Endothelial cell of umbilical vein (primary cell): ENCODE data around the gene SPAG7. TPM values are rescaled to one million over a fixed set of nuclear protein-coding genes. Genes with fewer than 3 reads are reported as not detected.
"Not testable (repeated sequence)": the region's sequence is repeated elsewhere in the genome, so short reads cannot be mapped to it uniquely, and the experiment has no call there.

Experiments
- BruUV-seq: library from RNA; stranded (reverse); fragments of 400-500 nt; replicated peaks from 2 replicates; lab custom pipeline; 2021; lab: Mats Ljungman, UMichigan
- CTCF ChIA-PET: fragments of 300-600, 350-600 bp; sonication (Branson Sonifier 250); formaldehyde crosslinking; loops from one replicate; lab custom pipeline; 2021; ENCODE audit warnings: antibody characterized with exemption, inconsistent platforms; lab: Charles Lee
- POLR2A ChIA-PET: fragments of 300-600, 350-600 bp; sonication (Branson Sonifier 250); formaldehyde crosslinking; loops from one replicate; lab custom pipeline; 2021; ENCODE audit warnings: antibody characterized with exemption, inconsistent platforms; lab: Charles Lee
- DNase-seq: peaks from one replicate; pipeline ENCODE4 v3.0.0-alpha.2; 2011; ENCODE audit warnings: low read depth, low spot score
- FAIRE-seq: peaks from 2 replicates; lab custom pipeline; 2011; peaks lifted over from hg19 to GRCh38; lab: Jason Lieb, UNC
- H2AFZ ChIP-seq: 2 replicates; pipeline ENCODE4 v1.6.0; 2012; ENCODE audit warnings: low read depth, low read length, control low read depth, inconsistent platforms
- H3K27ac ChIP-seq: 2 replicates; pipeline ENCODE4 v1.5.1; 2011; ENCODE audit warnings: low read depth, mild to moderate bottlenecking, control low read depth, low read length, moderate library complexity; ENCODE audit not compliant: insufficient read depth
- H3K27me3 ChIP-seq, 2 experiments: 2 replicates each; pipeline versions ENCODE4 v1.6.0 to v1.6.1; 2011; ENCODE audit warnings: low read length in 2 of 2, mixed read lengths in 1 of 2; ENCODE audit not compliant: control insufficient read depth in 2 of 2, insufficient read depth in 2 of 2
- H3K36me3 ChIP-seq, 2 experiments: 2 replicates in 1 of 2; 3 replicates in 1 of 2; pipeline ENCODE4 v1.5.1; 2011; ENCODE audit warnings: low read length in 2 of 2, mild to moderate bottlenecking in 1 of 2, moderate library complexity in 1 of 2; ENCODE audit not compliant: control insufficient read depth in 2 of 2, insufficient read depth in 2 of 2; ENCODE audit errors: extremely low read depth in 1 of 2
- H3K4me1 ChIP-seq: 3 replicates; pipeline ENCODE4 v1.5.1; 2011; ENCODE audit warnings: mild to moderate bottlenecking, low read length; ENCODE audit not compliant: control insufficient read depth, insufficient read depth; ENCODE audit errors: extremely low read depth
- H3K4me2 ChIP-seq: 2 replicates; pipeline ENCODE4 v1.6.1; 2011; ENCODE audit warnings: low read length, control low read depth, mixed read lengths; ENCODE audit not compliant: insufficient read depth
- H3K4me3 ChIP-seq, 3 experiments: fragments of 200-600 bp in 1 of 3; sonication (generic), shearing (Covaris generic) in 1 of 3; replicated peaks in 1 of 3; 2 replicates each; pipeline ENCODE4 v1.5.1; 2011 to 2016; ENCODE audit warnings: control low read depth in 3 of 3, low read length in 3 of 3, mild to moderate bottlenecking in 2 of 3, inconsistent platforms in 1 of 3, low read depth in 1 of 3, moderate library complexity in 1 of 3; ENCODE audit not compliant: insufficient read depth in 1 of 3
- H3K79me2 ChIP-seq: 2 replicates; pipeline ENCODE4 v1.6.0; 2012; ENCODE audit warnings: low read length, inconsistent platforms; ENCODE audit not compliant: control insufficient read depth, insufficient read depth
- H3K9ac ChIP-seq: replicated peaks from 2 replicates; pipeline ENCODE3; 2011; ENCODE audit warnings: low read length, control low read depth; ENCODE audit not compliant: insufficient read depth; ENCODE audit errors: extremely low read depth
- H3K9me1 ChIP-seq: replicated peaks from 3 replicates; pipeline ENCODE4 v1.6.0; 2011; ENCODE audit warnings: mild to moderate bottlenecking, low read length; ENCODE audit not compliant: control insufficient read depth, insufficient read depth; ENCODE audit errors: extremely low read depth
- H3K9me3 ChIP-seq: replicated peaks from 2 replicates; pipeline ENCODE4 v1.5.1; 2012; ENCODE audit warnings: low read length, inconsistent platforms; ENCODE audit not compliant: control insufficient read depth, insufficient read depth
- H4K20me1 ChIP-seq: replicated peaks from 2 replicates; pipeline ENCODE3; 2011; ENCODE audit warnings: mild to moderate bottlenecking, low read length; ENCODE audit not compliant: control insufficient read depth, insufficient read depth; ENCODE audit errors: extremely low read depth
- CTCF ChIP-seq, 2 donors: IDR thresholded peaks; 1 replicate in 1 of 2; 2 replicates in 1 of 2; pipeline ENCODE4 v1.5.1; 2011; ENCODE audit warnings: low read length in 2 of 2, mild to moderate bottlenecking in 2 of 2, moderate library complexity in 2 of 2, control low read depth in 1 of 2, inconsistent platforms in 1 of 2, low read depth in 1 of 2; ENCODE audit not compliant: insufficient read depth in 1 of 2; ENCODE audit errors: extremely low read depth in 1 of 2
- EZH2 ChIP-seq: IDR thresholded peaks from 2 replicates; pipeline ENCODE4 v1.6.1; 2012; ENCODE audit warnings: borderline replicate concordance, low read depth, mild to moderate bottlenecking, moderate library complexity, low read length, inconsistent platforms; ENCODE audit not compliant: severe bottlenecking
- FOS ChIP-seq: IDR thresholded peaks from 2 replicates; pipeline ENCODE4 v1.6.1; 2011; ENCODE audit warnings: mild to moderate bottlenecking, low read length, moderate library complexity, borderline replicate concordance; ENCODE audit not compliant: insufficient read depth
- JUN ChIP-seq: IDR thresholded peaks from 2 replicates; pipeline ENCODE4 v1.6.1; 2011; ENCODE audit warnings: borderline replicate concordance, low read depth; ENCODE audit not compliant: insufficient read length, insufficient read depth
- MAX ChIP-seq: IDR thresholded peaks from 2 replicates; pipeline ENCODE4 v1.6.1; 2011; ENCODE audit not compliant: insufficient read depth, insufficient read length
- MYC ChIP-seq: IDR thresholded peaks from one replicate; pipeline ENCODE4 v1.6.1; 2011; ENCODE audit warnings: mild to moderate bottlenecking, low read depth, low read length
- POLR2A ChIP-seq: IDR thresholded peaks from 2 replicates; pipeline ENCODE4 v1.6.1; 2012; ENCODE audit warnings: low read depth, mild to moderate bottlenecking, control low read depth, low read length
- dilution Hi-C: fragments of 300-500 bp; cut with MboI; formaldehyde crosslinking; loops from one replicate; pipeline ENCODE4 v1.15.0; 2019; ENCODE audit warnings: low sequenced_read_pairs; ENCODE audit not compliant: extremely low pct_ligation_motif_present
- intact Hi-C: fragments of 100-400 bp; cut with micrococcal nuclease; formaldehyde crosslinking; loops from one replicate; pipeline ENCODE4 v1.10.0; 2022
- polyA plus RNA-seq, 4 experiments: library from polyadenylated mRNA; depleted of rRNA in 3 of 4; stranded (reverse) in 3 of 4; unstranded in 1 of 4; fragments of >200 nt; gene quantifications; 2 replicates each; pipeline versions ENCODE4 v1.2.1 to v1.2.3, GENCODE V29; 2011 to 2012; ENCODE audit warnings: missing spikeins in 1 of 4
- total RNA-seq: library from RNA; stranded (reverse); gene quantifications from 2 replicates; pipeline ENCODE4 v1.2.3, GENCODE V29; 2021

SPAG7 gene
- total and polyA plus RNA-seq, 2 donors (not counting 3 experiments of a cell fraction or from before 2014, with no cell fraction given), result 68.6 to 75.2 TPM

- BruUV-seq, result no TSS peak
- no peak for DNase-seq
- Histone ChIP-seq H3K27ac (no peak overlapping the region), H2AFZ (no peak overlapping the region), H3K4me2 (no peak overlapping the region), H3K27me3 (no peaks in the 10 kb centered on the region), H3K9ac (no peak overlapping the region), H3K36me3 (no peaks in the 10 kb centered on the region), H4K20me1 (no peaks in the 10 kb centered on the region), H3K4me1 (no peaks in the 10 kb centered on the region), H3K79me2 (no peaks in the 10 kb centered on the region), H3K4me3 (no peak overlapping the region), H3K9me1 (no peaks in the 10 kb centered on the region), H3K9me3 (no peaks in the 10 kb centered on the region)
- TF ChIP-seq POLR2A (no peak), MYC (no peak), FOS (no peak), EZH2 (no peak), CTCF (IDR thresholded peaks at IDR 0.05; ENCODE audit: extremely low read depth in 1 of 2, insufficient read depth in 1 of 2, low read depth in 1 of 2, low read length in 2 of 2) (no peak), JUN (no peak), MAX (no peak)
- dilution Hi-C loops, result no loop called here
- intact Hi-C loops, result no loop called here
- ChIA-PET CTCF (interaction anchor here (0.8 to 4.3 kb wide), 3 partner anchors 9 to 126 kb away, joined by 3 to 24 read pairs (median 6); no protein-coding TSS in a partner anchor), POLR2A (no interaction called here)
- no peak for FAIRE-seq
These were observed 48.0 kb downstream of the SPAG7 start for GRCh38 chr17:4919511-4920047.

GRCh38 chr17:4914551-4914950 is 53.1 kb downstream of the SPAG7 start:
- H4K20me1 ChIP-seq, H3K4me1 ChIP-seq, DNase-seq, H3K9me3 ChIP-seq, H3K79me2 ChIP-seq, H2AFZ ChIP-seq, H3K9me1 ChIP-seq, intact Hi-C loops, FAIRE-seq, H3K9ac ChIP-seq, BruUV-seq, dilution Hi-C loops, H3K4me2 ChIP-seq, H3K4me3 ChIP-seq, H3K27ac ChIP-seq, H3K36me3 ChIP-seq, H3K27me3 ChIP-seq: not testable (repeated sequence)
- ChIA-PET POLR2A (interaction anchor here (0.7 kb wide), 1 partner anchor 1511 kb away, joined by 3 read pairs; no protein-coding TSS in a partner anchor), CTCF (interaction anchor here (0.7 to 2.6 kb wide), 3 partner anchors 11 to 73 kb away, joined by 3 to 11 read pairs (median 6); partner anchors contain the start of genes CAMTA2, CHRNE, RNF167 and SLC25A11)
